Measurements from ENCODE around the gene GRID2.

Gene GRID2

GRCh38 chr4:93086356-93086755, 782.6 kb downstream of the GRID2 start:
- DNase-seq (ENCODE audit: low spot score), result no peak

DNA sequence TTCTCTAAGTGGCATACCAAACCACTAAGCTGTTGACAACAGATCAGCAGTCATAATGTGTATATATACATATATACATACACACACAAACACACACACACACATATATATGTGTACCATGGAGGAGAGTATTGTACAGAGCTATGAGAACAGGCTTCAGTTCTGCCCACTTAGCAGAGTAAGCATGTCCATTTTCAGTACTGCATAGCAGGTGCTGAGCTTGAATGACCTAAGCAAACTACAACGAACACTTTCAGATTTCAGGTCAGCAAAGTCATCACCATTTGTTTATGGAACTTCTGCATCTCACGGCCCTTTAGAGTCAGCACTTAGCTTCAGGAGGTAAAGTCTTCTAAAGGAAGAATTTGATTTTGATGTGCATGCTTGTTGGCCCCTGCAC, 789.0 kb downstream of the GRID2 start:
- DNase-seq (ENCODE audit: low spot score), result no peak

DNA sequence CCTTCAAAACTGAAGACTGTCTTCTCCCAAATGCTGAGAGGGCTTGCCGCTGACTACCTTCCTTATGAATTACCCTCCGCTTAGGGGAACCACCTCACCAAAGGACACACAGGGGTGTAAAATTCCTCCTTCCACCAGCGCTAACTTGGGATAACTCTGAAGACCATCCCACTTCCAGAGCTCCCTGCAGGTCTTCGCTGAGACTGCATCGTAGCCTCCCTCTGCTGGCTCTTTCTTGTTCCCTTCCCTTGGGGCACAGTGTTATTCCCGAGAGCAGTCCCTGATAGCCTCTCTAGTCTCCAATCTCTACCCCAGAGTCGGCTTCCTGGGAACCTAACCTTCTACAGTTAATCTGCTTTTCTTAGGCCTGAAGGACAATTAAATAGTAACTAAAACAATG, 799.3 kb downstream of the GRID2 start:
- DNase-seq (ENCODE audit: low spot score), result no peak

- no peak for DNase-seq (ENCODE audit: low spot score)
Observed at GRCh38 chr4:93116624-93117023, 812.9 kb downstream of the GRID2 start.

GRCh38 chr4:93127489-93127888, 823.7 kb downstream of the GRID2 start:
- no peak for DNase-seq (ENCODE audit: low spot score)

GRCh38 chr4:93132631-93133030, 828.9 kb downstream of the GRID2 start:
- DNase-seq (ENCODE audit: low spot score), result no peak

GRCh38 chr4:93139118-93139517, 835.4 kb downstream of the GRID2 start:
- DNase-seq (ENCODE audit: low spot score), result no peak

GRCh38 chr4:93143902-93144301, 840.1 kb downstream of the GRID2 start:
- DNase-seq (ENCODE audit: low spot score), result no peak

DNA sequence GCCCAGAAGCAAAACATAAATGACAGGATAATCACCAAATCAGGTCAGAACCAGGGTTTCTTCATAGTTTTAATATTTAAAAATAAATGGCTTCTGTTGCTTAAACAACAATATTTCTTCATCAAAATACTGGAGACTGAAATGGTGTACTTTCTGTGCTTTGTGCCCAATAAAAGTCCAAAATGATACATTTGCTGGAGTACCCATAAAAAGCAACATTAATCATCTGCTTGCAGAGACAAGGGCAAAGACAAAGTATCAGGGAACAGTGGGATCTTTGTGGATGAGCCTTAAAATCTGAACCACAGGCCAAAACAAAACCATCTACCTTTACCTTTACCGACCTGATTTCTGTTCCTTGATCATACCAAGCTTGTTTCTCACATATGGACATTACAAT, 840.9 kb downstream of the GRID2 start:
- no peak for DNase-seq (ENCODE audit: low spot score)

- DNase-seq (ENCODE audit: low spot score), result no peak
Observed at GRCh38 chr4:93147524-93148212, 843.9 kb downstream of the GRID2 start.

DNA sequence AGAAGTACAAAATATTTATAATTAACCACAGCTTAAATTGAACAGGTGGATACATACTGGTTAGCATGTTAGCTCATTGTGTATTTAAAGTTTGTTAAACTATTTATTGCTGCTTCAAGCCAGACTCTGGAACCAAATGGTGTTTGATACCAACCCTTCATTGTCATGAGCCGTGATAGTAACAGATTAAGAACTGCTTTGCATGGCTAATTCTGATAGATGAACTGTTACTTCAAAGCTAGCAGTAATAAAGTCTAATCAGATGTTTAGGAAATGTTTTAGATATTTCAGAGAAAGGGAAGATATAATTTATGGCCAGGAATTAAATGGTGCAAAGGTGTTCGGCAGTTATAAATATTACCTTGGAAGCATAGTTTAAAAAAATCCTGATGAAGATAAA, 848.7 kb downstream of the GRID2 start:
- DNase-seq (ENCODE audit: low spot score), result no peak

GRCh38 chr4:93157986-93158385, 854.2 kb downstream of the GRID2 start:
- no peak for DNase-seq (ENCODE audit: low spot score)

DNA sequence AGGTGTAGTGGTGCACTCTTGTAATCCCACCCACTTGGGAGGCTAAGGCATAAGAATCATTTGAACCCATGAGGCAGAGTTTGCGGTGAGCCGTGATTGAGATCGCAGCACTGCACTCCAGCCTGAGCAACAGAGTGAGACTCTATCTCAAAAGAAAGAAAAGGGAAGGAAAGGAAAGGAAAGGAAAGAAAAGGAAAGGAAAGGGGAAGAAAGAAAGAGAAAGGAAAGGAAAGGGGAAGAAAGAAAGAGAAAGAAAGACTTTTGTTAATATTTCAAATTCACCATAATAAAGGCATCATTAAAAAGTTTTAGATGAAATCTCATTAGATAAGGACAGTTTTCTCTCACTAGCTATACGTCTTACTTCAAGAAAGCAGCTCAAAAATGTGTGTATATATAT, 864.3 kb downstream of the GRID2 start:
- DNase-seq (ENCODE audit: low spot score), result no peak

DNA sequence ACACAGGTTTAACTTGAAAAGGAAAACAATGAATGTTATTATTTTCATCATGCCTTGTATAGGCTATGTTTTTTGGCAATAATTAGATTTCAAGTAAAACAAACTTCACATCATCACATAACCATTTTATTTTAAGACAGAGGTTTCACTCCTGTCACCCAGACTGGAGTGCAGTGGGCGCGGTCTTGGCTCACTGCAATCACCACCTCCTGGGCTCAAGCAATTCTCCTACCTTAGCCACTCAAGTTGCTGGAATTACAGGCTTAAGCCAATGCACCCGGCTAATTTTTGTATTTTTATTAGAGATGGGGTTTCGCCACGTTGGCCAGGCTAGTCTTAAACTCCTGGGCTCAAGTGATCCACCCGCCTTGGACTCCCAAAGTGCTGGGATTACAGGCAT, 866.2 kb downstream of the GRID2 start:
- no peak for DNase-seq (ENCODE audit: low spot score)

- no peak for DNase-seq (ENCODE audit: low spot score)
Observed at GRCh38 chr4:93174598-93174997, 870.8 kb downstream of the GRID2 start.

GRCh38 chr4:93178279-93178678, 874.5 kb downstream of the GRID2 start:
- no peak for DNase-seq (ENCODE audit: low spot score)

- DNase-seq (ENCODE audit: low spot score), result no peak
Observed at GRCh38 chr4:93179044-93179443, 875.3 kb downstream of the GRID2 start.

- DNase-seq (ENCODE audit: low spot score), result no peak
Observed at GRCh38 chr4:93182722-93183121, 879.0 kb downstream of the GRID2 start.

GRCh38 chr4:93183576-93183975, 879.8 kb downstream of the GRID2 start:
- no peak for DNase-seq (ENCODE audit: low spot score)

GRCh38 chr4:93184053-93184452, 880.3 kb downstream of the GRID2 start:
- no peak for DNase-seq (ENCODE audit: low spot score)

DNA sequence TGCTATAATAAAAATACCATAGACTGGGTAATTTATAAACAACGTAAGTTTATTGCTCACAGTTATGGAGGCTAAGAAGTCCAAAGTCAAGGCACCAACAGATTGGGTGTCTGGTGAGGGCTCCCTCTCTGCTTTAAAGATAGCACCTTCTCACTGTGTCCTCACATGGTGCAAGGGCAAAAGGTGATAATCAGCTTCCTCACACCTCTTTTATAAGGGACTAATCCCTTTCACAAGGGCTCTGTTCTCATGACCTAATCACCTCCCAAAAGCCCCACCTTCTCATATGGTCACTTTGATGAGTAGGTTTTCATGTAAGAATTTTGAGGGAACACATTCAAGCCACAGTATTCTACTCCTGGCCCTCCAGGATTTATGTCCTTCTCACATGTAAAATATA, 883.1 kb downstream of the GRID2 start:
- no peak for DNase-seq (ENCODE audit: low spot score)

DNA sequence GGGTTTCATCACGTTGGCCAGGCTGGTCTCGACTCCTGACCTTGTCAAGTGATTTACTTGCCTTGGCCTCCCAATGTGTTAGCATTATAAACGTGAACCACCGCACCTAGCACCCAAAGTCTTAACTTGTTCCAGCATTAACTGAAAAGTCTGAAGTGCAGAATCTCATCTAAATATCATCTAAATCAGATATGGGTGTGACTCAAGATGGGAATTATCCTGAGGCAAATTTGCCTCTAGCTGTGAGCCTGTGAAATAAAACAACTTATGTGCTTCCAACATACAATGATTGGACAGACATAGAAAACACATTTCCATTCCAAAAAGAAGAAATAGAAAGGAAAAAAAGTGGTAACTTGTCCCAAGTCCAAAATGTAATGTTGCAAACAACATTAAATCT, 883.7 kb downstream of the GRID2 start:
- no peak for DNase-seq (ENCODE audit: low spot score)

- DNase-seq (ENCODE audit: low spot score), result no peak
Observed at GRCh38 chr4:93187892-93188291, 884.1 kb downstream of the GRID2 start.

DNA sequence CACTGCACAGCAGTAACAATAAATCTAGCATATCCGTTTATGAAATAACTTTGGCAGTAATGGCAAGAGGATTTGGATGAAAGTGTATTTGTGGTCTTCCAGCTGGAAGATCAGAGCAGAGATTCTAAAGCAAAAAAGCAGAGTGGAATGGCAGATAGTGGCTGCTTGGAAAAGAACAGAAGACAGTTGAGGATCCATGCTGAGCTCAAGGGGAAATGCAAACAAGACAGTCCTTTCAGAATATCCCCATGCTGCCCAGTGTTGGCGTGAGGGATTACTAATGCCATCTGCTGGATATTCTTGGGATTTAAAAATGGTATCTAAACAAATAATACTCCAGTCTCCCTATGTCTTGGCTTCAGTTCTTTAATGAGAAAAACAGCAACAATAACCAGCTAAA, 895.7 kb downstream of the GRID2 start:
- peak; percentile 14 for DNase-seq (ENCODE audit: low spot score)
